Mesenchymal stem cell (in vitro differentiated cells and primary cell): ENCODE measurements around the gene DNAL4.

Experiments used
- DNase-seq: peaks from one replicate; pipeline ENCODE4 v3.0.0-alpha.2; 2013
- H2AFZ ChIP-seq: one replicate; pipeline ENCODE4 v1.6.1; 2013; ENCODE audit warnings: low read depth, mild to moderate bottlenecking, control low read depth, inconsistent platforms, low read length, moderate library complexity
- H2AK5ac ChIP-seq: 2 replicates; pipeline ENCODE4 v1.6.1; 2013; ENCODE audit warnings: low read length, moderate library complexity, mild to moderate bottlenecking, inconsistent platforms; ENCODE audit not compliant: severe bottlenecking
- H2BK120ac ChIP-seq: one replicate; pipeline ENCODE4 v1.6.1; 2013; ENCODE audit warnings: low read depth, mild to moderate bottlenecking, inconsistent platforms, low read length, moderate library complexity
- H2BK12ac ChIP-seq, 2 experiments: one replicate each; pipeline ENCODE4 v1.6.1; 2013; ENCODE audit warnings: inconsistent platforms in 2 of 2, low read length in 2 of 2, mild to moderate bottlenecking in 2 of 2, moderate library complexity in 2 of 2, control low read depth in 1 of 2
- H2BK15ac ChIP-seq: one replicate; pipeline ENCODE4 v1.6.1; 2013; ENCODE audit warnings: mild to moderate bottlenecking, low read depth, inconsistent platforms; ENCODE audit not compliant: poor library complexity, severe bottlenecking
- H2BK5ac ChIP-seq: 2 replicates; pipeline ENCODE4 v1.6.1; 2013; ENCODE audit warnings: low read depth, mild to moderate bottlenecking, low read length, control low read depth, inconsistent platforms; ENCODE audit not compliant: poor library complexity, severe bottlenecking
- H3K14ac ChIP-seq, 2 experiments: one replicate each; pipeline ENCODE4 v1.6.1; 2013; ENCODE audit warnings: inconsistent platforms in 2 of 2, low read length in 2 of 2, control low read depth in 1 of 2, mild to moderate bottlenecking in 1 of 2, moderate library complexity in 1 of 2
- H3K18ac ChIP-seq, 2 experiments: one replicate each; pipeline ENCODE4 v1.6.1; 2013; ENCODE audit warnings: inconsistent platforms in 2 of 2, low read length in 2 of 2, control low read depth in 1 of 2, low read depth in 1 of 2, mild to moderate bottlenecking in 1 of 2
- H3K23ac ChIP-seq, 2 experiments: one replicate each; pipeline ENCODE4 v1.6.1; 2013; ENCODE audit warnings: inconsistent platforms in 2 of 2, low read length in 2 of 2, mild to moderate bottlenecking in 2 of 2, moderate library complexity in 2 of 2, control low read depth in 1 of 2
- H3K27ac ChIP-seq: 2 replicates; pipeline ENCODE4 v1.5.1; 2013; ENCODE audit warnings: mild to moderate bottlenecking, moderate library complexity, low read length, control low read depth, inconsistent platforms; ENCODE audit not compliant: poor library complexity, severe bottlenecking
- H3K27me3 ChIP-seq, 2 experiments: 2 replicates each; pipeline versions ENCODE4 v1.6.1 to v1.7.0; 2013; ENCODE audit warnings: low read length in 2 of 2, mild to moderate bottlenecking in 2 of 2, moderate library complexity in 2 of 2, control low read depth in 1 of 2, inconsistent platforms in 1 of 2; ENCODE audit not compliant: control insufficient read depth in 1 of 2, insufficient read depth in 1 of 2
- H3K36me3 ChIP-seq, 2 experiments: 2 replicates each; pipeline versions ENCODE4 v1.6.1 to v1.7.0; 2013; ENCODE audit warnings: low read length in 2 of 2, control low read depth in 1 of 2, inconsistent platforms in 1 of 2, low read depth in 1 of 2, mild to moderate bottlenecking in 1 of 2; ENCODE audit not compliant: insufficient read depth in 2 of 2, control insufficient read depth in 1 of 2
- H3K4ac ChIP-seq, 2 experiments: one replicate each; pipeline ENCODE4 v1.6.1; 2013; ENCODE audit warnings: inconsistent platforms in 2 of 2, low read length in 2 of 2, mild to moderate bottlenecking in 2 of 2, moderate library complexity in 2 of 2, control low read depth in 1 of 2, low read depth in 1 of 2
- H3K4me1 ChIP-seq: 2 replicates; pipeline ENCODE4 v1.6.1; 2013; ENCODE audit warnings: low read depth, low read length, control low read depth; ENCODE audit not compliant: control insufficient read depth, insufficient read depth
- H3K4me2 ChIP-seq: 2 replicates; pipeline ENCODE4 v1.6.1; 2013; ENCODE audit warnings: low read length, mild to moderate bottlenecking, inconsistent platforms; ENCODE audit not compliant: poor library complexity, severe bottlenecking
- H3K4me3 ChIP-seq, 2 experiments: 2 replicates each; pipeline versions ENCODE4 v1.5.1 to v1.7.0; 2013; ENCODE audit warnings: low read length in 2 of 2, mild to moderate bottlenecking in 2 of 2, control low read depth in 1 of 2, low read depth in 1 of 2; ENCODE audit not compliant: insufficient read depth in 1 of 2
- H3K79me1 ChIP-seq: replicated peaks from 2 replicates; pipeline ENCODE4 v1.6.1; 2013; ENCODE audit warnings: mild to moderate bottlenecking, control low read depth, low read length, inconsistent platforms; ENCODE audit not compliant: poor library complexity, severe bottlenecking
- H3K9ac ChIP-seq: 2 replicates; pipeline ENCODE4 v1.7.0; 2013; ENCODE audit warnings: mild to moderate bottlenecking, low read length, moderate library complexity
- H3K9me3 ChIP-seq: 2 replicates; pipeline ENCODE4 v1.7.0; 2013; ENCODE audit warnings: mild to moderate bottlenecking, low read length; ENCODE audit not compliant: control insufficient read depth
- H4K8ac ChIP-seq: one replicate; pipeline ENCODE4 v1.6.1; 2013; ENCODE audit warnings: inconsistent platforms, mild to moderate bottlenecking, low read length, moderate library complexity
- H4K91ac ChIP-seq: one replicate; pipeline ENCODE4 v1.6.1; 2013; ENCODE audit warnings: mild to moderate bottlenecking, low read length, inconsistent platforms
- WGBS: methylation state at CpG from one replicate; pipeline ENCODE4 v1.1.7; 2013; ENCODE audit warnings: mixed read lengths; 5-methylcytosine and 5-hydroxymethylcytosine counted together

The DNAL4 gene

DNA sequence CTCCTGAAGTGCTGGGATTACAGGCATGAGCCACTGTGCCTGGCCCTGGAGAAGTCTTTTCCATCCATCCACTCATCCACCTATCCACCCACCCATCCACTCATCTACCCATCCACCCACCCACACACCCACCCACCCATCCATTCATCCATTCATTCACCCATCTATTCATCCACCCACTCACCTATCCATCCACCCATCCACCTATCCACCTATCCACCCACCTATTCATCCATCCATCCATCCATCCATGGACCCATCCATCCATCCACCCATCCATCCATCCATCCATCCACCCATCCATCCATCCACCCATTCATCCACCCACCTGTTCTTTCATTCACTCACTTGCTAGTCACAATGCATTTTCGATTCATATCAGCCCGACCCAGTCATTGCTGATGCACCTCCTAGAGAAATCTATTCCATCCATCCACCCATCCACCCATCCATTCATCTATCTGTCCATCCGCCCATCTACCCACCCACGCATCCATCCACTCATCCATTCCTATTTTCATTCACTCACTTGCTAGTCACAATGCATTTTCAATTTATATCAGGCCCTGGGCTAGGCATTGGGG is 20.5 kb downstream of the DNAL4 start:
- peaks cover 7% of the 10 kb centered on the region for H3K4me1 ChIP-seq
- H3K36me3 ChIP-seq, result no peaks in the 10 kb centered on the region
- no peak overlapping the region for H2BK15ac ChIP-seq
- H2BK12ac ChIP-seq, result no peak overlapping the region
- H3K27ac ChIP-seq, result no peak overlapping the region
- H4K8ac ChIP-seq, result no peak overlapping the region
- H4K91ac ChIP-seq, result no peak overlapping the region
- no peak overlapping the region for H3K14ac ChIP-seq
- DNase-seq, result no peak
- no peak overlapping the region for H2AFZ ChIP-seq
- H3K4me2 ChIP-seq, result no peak overlapping the region
- whole genome bisulfite sequencing, result 93% methylated on average over 4 of the region's 4 CpGs
- no peak overlapping the region for H3K4me3 ChIP-seq
- no peaks in the 10 kb centered on the region for H3K79me1 ChIP-seq
- no peaks in the 10 kb centered on the region for H3K27me3 ChIP-seq
- no peak overlapping the region for H3K18ac ChIP-seq
- H2BK5ac ChIP-seq, result no peak overlapping the region
- H3K4ac ChIP-seq, result no peak overlapping the region
- H2AK5ac ChIP-seq, result no peak overlapping the region
- H3K23ac ChIP-seq, result no peak overlapping the region
- no peaks in the 10 kb centered on the region for H3K9me3 ChIP-seq
- H2BK120ac ChIP-seq, result no peak overlapping the region
- H3K9ac ChIP-seq, result no peak overlapping the region

DNA sequence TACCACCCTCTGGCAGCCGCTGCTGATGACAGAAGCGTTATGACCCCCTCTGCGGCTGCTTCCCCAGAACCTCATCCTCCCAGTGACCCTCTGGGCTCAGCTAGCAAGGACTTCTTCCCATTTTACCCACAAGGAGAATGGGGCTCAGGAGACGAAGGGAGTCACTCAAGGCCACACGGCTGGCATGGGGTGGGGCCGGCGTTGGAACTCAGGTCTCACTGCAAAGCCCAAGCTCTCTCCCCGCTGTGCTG is 21.4 kb downstream of the DNAL4 start:
- Histone ChIP-seq H2BK15ac (no peak overlapping the region), H3K79me1 (no peaks in the 10 kb centered on the region), H3K4me2 (no peak overlapping the region), H3K9ac (peak overlapping the region; percentile 39), H3K4ac (no peak overlapping the region), H2BK5ac (no peak overlapping the region), H3K4me1 (peaks cover 7% of the 10 kb centered on the region), H3K36me3 (no peaks in the 10 kb centered on the region), H2AK5ac (no peak overlapping the region), H3K27ac (no peak overlapping the region), H3K23ac (no peak overlapping the region), H3K14ac (no peak overlapping the region), H3K18ac (no peak overlapping the region), H2BK12ac (no peak overlapping the region), H3K27me3 (peaks cover 0 to under 1% of the 10 kb centered on the region in 2 experiments), H2BK120ac (no peak overlapping the region), H3K9me3 (no peaks in the 10 kb centered on the region), H4K91ac (no peak overlapping the region), H2AFZ (no peak overlapping the region), H4K8ac (no peak overlapping the region), H3K4me3 (peak overlapping the region in 1 of 2 experiments; percentile 46)
- WGBS, result 95% methylated on average over 8 of the region's 8 CpGs
- no peak for DNase-seq

DNA sequence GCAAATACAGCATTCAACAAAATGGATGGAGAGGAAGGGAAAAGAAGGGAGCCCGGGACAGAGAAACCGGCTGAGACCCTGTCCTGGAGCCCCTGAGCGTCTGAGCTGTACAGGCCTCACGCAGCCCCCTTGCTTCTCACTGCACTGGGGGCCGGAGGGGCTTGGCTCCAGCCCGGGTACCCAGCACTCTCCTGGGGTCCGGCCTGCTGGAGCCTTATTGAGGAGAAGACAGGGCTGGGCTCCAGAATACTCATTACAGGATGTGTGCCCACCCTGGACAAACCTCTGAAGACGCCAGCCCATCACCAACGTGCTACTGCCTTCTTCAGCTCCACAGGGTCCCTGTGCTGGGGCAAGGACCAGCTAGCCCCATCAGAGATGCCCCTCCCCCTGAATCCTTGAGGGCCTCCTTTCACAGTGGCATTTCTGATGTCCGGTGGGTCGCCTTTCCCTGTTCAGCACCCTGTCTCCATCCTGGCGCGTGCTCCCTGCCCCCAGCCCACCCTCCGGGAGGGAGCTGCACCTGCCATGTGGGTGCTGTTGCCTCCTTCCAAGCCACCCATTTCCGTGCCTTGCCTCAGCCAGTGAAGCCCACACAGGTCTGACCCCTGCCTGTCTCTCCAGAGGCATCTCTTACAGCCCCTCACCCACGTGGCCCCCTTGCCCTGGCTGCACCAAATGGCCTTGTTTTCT is 23.5 kb downstream of the DNAL4 start:
- H3K4me2 ChIP-seq, result no peak overlapping the region
- H3K23ac ChIP-seq, result no peak overlapping the region
- H2BK120ac ChIP-seq, result no peak overlapping the region
- no peak for DNase-seq
- H2AFZ ChIP-seq, result no peak overlapping the region
- H3K27me3 ChIP-seq, result peaks cover 0 to 6% of the 10 kb centered on the region in 2 experiments
- no peak overlapping the region for H3K4ac ChIP-seq
- no peak overlapping the region for H3K14ac ChIP-seq
- H3K9ac ChIP-seq, result no peak overlapping the region
- peaks cover 10% of the 10 kb centered on the region for H3K4me1 ChIP-seq
- no peak overlapping the region for H2BK12ac ChIP-seq
- H3K27ac ChIP-seq, result no peak overlapping the region
- WGBS, result 88% methylated on average over 16 of the region's 16 CpGs
- H4K91ac ChIP-seq, result peak overlapping the region; percentile 25
- no peaks in the 10 kb centered on the region for H3K79me1 ChIP-seq
- no peak overlapping the region for H2BK15ac ChIP-seq
- H3K4me3 ChIP-seq, result no peak overlapping the region
- no peaks in the 10 kb centered on the region for H3K36me3 ChIP-seq
- no peak overlapping the region for H2BK5ac ChIP-seq
- no peak overlapping the region for H3K18ac ChIP-seq
- H4K8ac ChIP-seq, result no peak overlapping the region
- H3K9me3 ChIP-seq, result no peaks in the 10 kb centered on the region
- H2AK5ac ChIP-seq, result no peak overlapping the region

- Histone ChIP-seq H2BK15ac (no peak overlapping the region), H3K4me2 (no peak overlapping the region), H2BK5ac (no peak overlapping the region), H3K27me3 (peaks cover 0 to 6% of the 10 kb centered on the region in 2 experiments), H3K9ac (no peak overlapping the region), H2AFZ (no peak overlapping the region), H3K79me1 (no peaks in the 10 kb centered on the region), H4K8ac (no peak overlapping the region), H3K23ac (no peak overlapping the region), H2BK120ac (no peak overlapping the region), H3K14ac (no peak overlapping the region), H3K4me1 (peaks cover 17% of the 10 kb centered on the region), H2BK12ac (no peak overlapping the region), H3K36me3 (no peaks in the 10 kb centered on the region), H3K18ac (no peak overlapping the region), H2AK5ac (no peak overlapping the region), H3K4ac (no peak overlapping the region), H4K91ac (no peak overlapping the region), H3K27ac (no peak overlapping the region), H3K9me3 (no peaks in the 10 kb centered on the region), H3K4me3 (no peak overlapping the region)
- WGBS, result 97% methylated on average over 11 of the region's 11 CpGs
- no peak for DNase-seq
Measured at GRCh38 chr22:38768036-38768435, 25.9 kb downstream of the DNAL4 start.
